Thyroid gland (tissue), 4 donors: ENCODE measurements around the gene KCNS3.
A peak's percentile ranks its signal among the peaks of the same experiment; 100 is the strongest.

ENCODE experiments used
- CTCF ChIP-seq, 6 experiments: fragments of 200-600 bp in 3 of 6; fragments of 450-650 bp in 3 of 6; sonication (generic) in 3 of 6; IDR thresholded peaks; one replicate each; pipeline ENCODE4 v1.5.1; 2016 to 2019; ENCODE audit warnings: antibody characterized with exemption in 6 of 6, mild to moderate bottlenecking in 2 of 6, inconsistent platforms in 1 of 6, moderate library complexity in 1 of 6
- POLR2A ChIP-seq, 2 donors: fragments of 450-650 bp; IDR thresholded peaks; one replicate each; pipeline ENCODE4 v1.6.1; 2017; ENCODE audit warnings: antibody characterized with exemption in 2 of 2, mild to moderate bottlenecking in 2 of 2, moderate library complexity in 1 of 2

GRCh38 chr2:17830053-17831034 lies 48.1 kb upstream of the KCNS3 start:
- no peak for TF ChIP-seq POLR2A (IDR thresholded peaks at IDR 0.05)
- peak; percentile 17 to 65 (median 30) for TF ChIP-seq CTCF (IDR thresholded peaks at IDR 0.05)
